Testis (tissue), 3 donors: ENCODE data around the gene OR4D1. TPM values are rescaled to one million over a fixed set of nuclear protein-coding genes. Genes with fewer than 3 reads are reported as not detected.

Source experiments
- DNase-seq: peaks from one replicate; pipeline ENCODE4 v3.0.0-alpha.2; 2019
- H3K27ac ChIP-seq, 2 donors: fragments of 200-600 bp; sonication (generic); one replicate each; pipeline ENCODE4 v1.5.1; 2019
- H3K27me3 ChIP-seq: fragments of 200-600 bp; sonication (generic); one replicate; pipeline ENCODE4 v1.5.1; 2019
- H3K36me3 ChIP-seq: fragments of 200-600 bp; sonication (generic); one replicate; pipeline ENCODE4 v1.5.1; 2017; ENCODE audit warnings: low read depth; ENCODE audit errors: missing control alignments
- H3K4me1 ChIP-seq: fragments of 200-600 bp; sonication (generic); one replicate; pipeline ENCODE4 v1.5.1; 2019
- H3K4me3 ChIP-seq, 2 donors: fragments of 200-600 bp; sonication (generic); one replicate each; pipeline ENCODE4 v1.5.1; 2017 to 2019
- H3K9me3 ChIP-seq: fragments of 200-600 bp; sonication (generic); one replicate; pipeline ENCODE4 v1.5.1; 2017
- CTCF ChIP-seq, 3 experiments: fragments of 450-650 bp in 2 of 3; fragments of 200-600 bp in 1 of 3; sonication (generic) in 1 of 3; IDR thresholded peaks; one replicate each; pipeline ENCODE4 v1.5.1; 2016 to 2019; ENCODE audit warnings: antibody characterized with exemption in 3 of 3, mild to moderate bottlenecking in 2 of 3, moderate library complexity in 1 of 3
- POLR2A ChIP-seq: fragments of 450-650 bp; IDR thresholded peaks from one replicate; pipeline ENCODE4 v1.6.1; 2017; ENCODE audit warnings: antibody characterized with exemption, mild to moderate bottlenecking, moderate library complexity
- WGBS, 2 donors: methylation state at CpG; one replicate each; pipeline ENCODE4 v1.1.5; 2018; 5-methylcytosine and 5-hydroxymethylcytosine counted together
- intact Hi-C: fragments of 100-400 bp; cut with DNase I; formaldehyde crosslinking; loops from one replicate; pipeline ENCODE4 v1.15.1; 2023; ENCODE audit warnings: low total_unique reads
- polyA plus RNA-seq: library from polyadenylated mRNA; stranded (reverse); fragments of 350-450 nt; fragmentation: Illumina TruSeq; extraction: RNeasy Lipid Tissue Mini Kit (QIAGEN cat#74804); gene quantifications from one replicate; pipeline ENCODE4 v1.2.3, GENCODE V29; 2014; ENCODE audit warnings: low read depth, low replicate concordance; ENCODE audit not compliant: insufficient read depth
- total RNA-seq, 2 donors: library from RNA; depleted of rRNA; stranded (reverse); fragments of >200 nt; gene quantifications; one replicate each; pipeline ENCODE4 v1.2.3, GENCODE V29; 2016

Gene OR4D1
- total and polyA plus RNA-seq, 3 donors from 2014 or later = 0.06 to 0.39 (median 0.18) TPM

GRCh38 chr17:58161566-58161965, 13.4 kb downstream of the OR4D1 start:
- Histone ChIP-seq H3K27ac (no peak overlapping the region), H3K27me3 (no peaks in the 10 kb centered on the region), H3K4me1 (no peaks in the 10 kb centered on the region), H3K4me3 (no peak overlapping the region), H3K36me3 (no peaks in the 10 kb centered on the region), H3K9me3 (no peaks in the 10 kb centered on the region)
- intact Hi-C loops = no loop called here
- no peak for TF ChIP-seq POLR2A
- no peak for TF ChIP-seq CTCF (IDR thresholded peaks at IDR 0.05)
- WGBS, 2 donors = 84% methylated on average over 3 of the region's 3 CpGs
- DNase-seq = no peak

GRCh38 chr17:58165981-58166380, 17.8 kb downstream of the OR4D1 start:
- Histone ChIP-seq H3K4me1 (no peaks in the 10 kb centered on the region), H3K27ac (no peak overlapping the region), H3K27me3 (no peaks in the 10 kb centered on the region), H3K36me3 (no peaks in the 10 kb centered on the region), H3K9me3 (no peaks in the 10 kb centered on the region), H3K4me3 (no peak overlapping the region)
- 29 to 46% methylated on average over 2 of the region's 2 CpGs for WGBS, 2 donors
- TF ChIP-seq POLR2A (no peak), CTCF (IDR thresholded peaks at IDR 0.05) (no peak)
- intact Hi-C loops = no loop called here
- DNase-seq = no peak

GRCh38 chr17:58166682-58167081, 18.5 kb downstream of the OR4D1 start, which contains the start of gene OR4D2:
Gene OR4D2 (plus strand): TSS chr17:58166982. CDS start chr17:58169656, 2,674 bp downstream.
- 66 to 69% methylated on average over 6 of the region's 6 CpGs for WGBS, 2 donors
- H3K4me3 ChIP-seq = no peak within 1 kb of the TSS
- H3K36me3 ChIP-seq = no peaks in the 10 kb centered on the region
- H3K9me3 ChIP-seq = no peaks in the 10 kb centered on the region
- H3K4me1 ChIP-seq = no peaks in the 10 kb centered on the region
- no peak for DNase-seq
- no peak within 1 kb of the TSS for H3K27ac ChIP-seq
- H3K27me3 ChIP-seq = no peaks in the 10 kb centered on the region
- TF ChIP-seq CTCF (IDR thresholded peaks at IDR 0.05) = no peak
- TF ChIP-seq POLR2A = no peak
- intact Hi-C loops = no loop called here

DNA sequence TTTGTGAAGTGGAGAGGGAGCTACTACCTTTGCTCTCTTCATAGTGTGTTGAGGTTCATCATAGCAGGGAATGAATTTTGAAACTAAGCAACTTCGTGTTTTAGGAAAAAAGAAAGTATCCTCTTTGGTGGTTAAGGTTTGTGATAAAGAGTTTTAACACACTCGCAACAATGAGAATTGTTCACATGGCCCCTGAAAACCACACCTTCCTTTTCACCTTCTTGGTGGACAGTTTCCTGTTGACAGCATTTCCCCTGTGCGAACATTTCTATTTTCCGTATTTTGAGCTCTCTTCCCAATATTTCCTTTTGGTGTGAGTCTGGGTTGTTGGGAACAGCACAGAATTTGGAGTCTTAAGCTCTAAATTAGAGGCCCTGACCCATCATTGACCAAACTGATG, 22.4 kb downstream of the OR4D1 start:
- no peak overlapping the region for H3K27ac ChIP-seq
- TF ChIP-seq CTCF (IDR thresholded peaks at IDR 0.05) (no peak), POLR2A (no peak)
- DNase-seq = no peak
- WGBS, 2 donors = 66 to 72% methylated on average over 4 of the region's 4 CpGs
- H3K27me3 ChIP-seq = no peaks in the 10 kb centered on the region
- H3K36me3 ChIP-seq = no peaks in the 10 kb centered on the region
- intact Hi-C loops = no loop called here
- no peaks in the 10 kb centered on the region for H3K9me3 ChIP-seq
- no peaks in the 10 kb centered on the region for H3K4me1 ChIP-seq
- H3K4me3 ChIP-seq = no peak overlapping the region

- Histone ChIP-seq H3K27ac (no peak overlapping the region), H3K4me1 (no peaks in the 10 kb centered on the region), H3K9me3 (no peaks in the 10 kb centered on the region), H3K36me3 (no peaks in the 10 kb centered on the region), H3K27me3 (no peaks in the 10 kb centered on the region), H3K4me3 (no peak overlapping the region)
- no peak for DNase-seq
- intact Hi-C loops = no loop called here
- 39 to 61% methylated on average over 2 of the region's 2 CpGs for WGBS, 2 donors
- TF ChIP-seq POLR2A (no peak), CTCF (IDR thresholded peaks at IDR 0.05) (no peak)
Measured at GRCh38 chr17:58172369-58173071, 24.3 kb downstream of the OR4D1 start.
